ENCODE results near the gene TRIM52.

- TF ChIP-seq POLR2A (IDR thresholded peaks at IDR 0.05) (no peak), EP300 (IDR thresholded peaks at IDR 0.05; ENCODE audit: low read depth) (no peak)
- TF ChIP-seq, protein P1, sequence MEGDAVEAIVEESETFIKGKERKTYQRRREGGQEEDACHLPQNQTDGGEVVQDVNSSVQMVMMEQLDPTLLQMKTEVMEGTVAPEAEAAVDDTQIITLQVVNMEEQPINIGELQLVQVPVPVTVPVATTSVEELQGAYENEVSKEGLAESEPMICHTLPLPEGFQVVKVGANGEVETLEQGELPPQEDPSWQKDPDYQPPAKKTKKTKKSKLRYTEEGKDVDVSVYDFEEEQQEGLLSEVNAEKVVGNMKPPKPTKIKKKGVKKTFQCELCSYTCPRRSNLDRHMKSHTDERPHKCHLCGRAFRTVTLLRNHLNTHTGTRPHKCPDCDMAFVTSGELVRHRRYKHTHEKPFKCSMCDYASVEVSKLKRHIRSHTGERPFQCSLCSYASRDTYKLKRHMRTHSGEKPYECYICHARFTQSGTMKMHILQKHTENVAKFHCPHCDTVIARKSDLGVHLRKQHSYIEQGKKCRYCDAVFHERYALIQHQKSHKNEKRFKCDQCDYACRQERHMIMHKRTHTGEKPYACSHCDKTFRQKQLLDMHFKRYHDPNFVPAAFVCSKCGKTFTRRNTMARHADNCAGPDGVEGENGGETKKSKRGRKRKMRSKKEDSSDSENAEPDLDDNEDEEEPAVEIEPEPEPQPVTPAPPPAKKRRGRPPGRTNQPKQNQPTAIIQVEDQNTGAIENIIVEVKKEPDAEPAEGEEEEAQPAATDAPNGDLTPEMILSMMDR (IDR thresholded peaks at IDR 0.05), result no peak
Measured at GRCh38 chr5:181232593-181232992, 28.4 kb downstream of the TRIM52 start.
